Central memory CD4-positive, alpha-beta T cell (primary cell): Measurements from ENCODE around the gene COL9A3.

Experiments
- DNase-seq: peaks from one replicate; pipeline ENCODE4 v3.0.0; 2022

The COL9A3 gene

GRCh38 chr20:62797671-62798532 lies 18.9 kb upstream of the COL9A3 start:
- DNase-seq: no peak

GRCh38 chr20:62799036-62799435 lies 17.8 kb upstream of the COL9A3 start:
- no peak for DNase-seq

- no peak for DNase-seq
These were observed 17.4 kb upstream of the COL9A3 start for GRCh38 chr20:62799459-62799858.

GRCh38 chr20:62799873-62800272 lies 17.0 kb upstream of the COL9A3 start:
- no peak for DNase-seq

GRCh38 chr20:62800314-62801259 lies 16.3 kb upstream of the COL9A3 start:
- DNase-seq: no peak

GRCh38 chr20:62801284-62802010 lies 15.4 kb upstream of the COL9A3 start:
- DNase-seq: no peak

- DNase-seq: no peak
These were observed 14.7 kb upstream of the COL9A3 start for GRCh38 chr20:62802026-62802712.

- DNase-seq: no peak
These were observed 12.7 kb upstream of the COL9A3 start for GRCh38 chr20:62804021-62804626.

- DNase-seq: peak; percentile 67
These were observed 12.2 kb upstream of the COL9A3 start, which contains the start of gene OGFR for GRCh38 chr20:62804627-62805154. Gene OGFR, plus strand, starts transcription at chr20:62804835. Its CDS starts 25 bp downstream, at chr20:62804860.

GRCh38 chr20:62805155-62805710 lies 11.6 kb upstream of the COL9A3 start:
- DNase-seq: no peak

GRCh38 chr20:62805711-62806382 lies 11.0 kb upstream of the COL9A3 start:
- no peak for DNase-seq

GRCh38 chr20:62806383-62807050 lies 10.3 kb upstream of the COL9A3 start:
- DNase-seq: no peak

- DNase-seq: no peak
These were observed 9.2 kb upstream of the COL9A3 start for GRCh38 chr20:62807444-62808210.

GRCh38 chr20:62808211-62808865 lies 8.5 kb upstream of the COL9A3 start:
- DNase-seq: peak; percentile 63

- DNase-seq: no peak
These were observed 7.1 kb upstream of the COL9A3 start for GRCh38 chr20:62809530-62810428.

- DNase-seq: no peak
These were observed 5.5 kb upstream of the COL9A3 start for GRCh38 chr20:62811320-62811719.

GRCh38 chr20:62811720-62812119 lies 5.1 kb upstream of the COL9A3 start:
- no peak for DNase-seq
